Measurements from ENCODE around the gene CDKL1.
"Not testable (repeated sequence)": the region's sequence is repeated elsewhere in the genome, so short reads cannot be mapped to it uniquely, and the experiment has no call there.

CDKL1 gene

DNA sequence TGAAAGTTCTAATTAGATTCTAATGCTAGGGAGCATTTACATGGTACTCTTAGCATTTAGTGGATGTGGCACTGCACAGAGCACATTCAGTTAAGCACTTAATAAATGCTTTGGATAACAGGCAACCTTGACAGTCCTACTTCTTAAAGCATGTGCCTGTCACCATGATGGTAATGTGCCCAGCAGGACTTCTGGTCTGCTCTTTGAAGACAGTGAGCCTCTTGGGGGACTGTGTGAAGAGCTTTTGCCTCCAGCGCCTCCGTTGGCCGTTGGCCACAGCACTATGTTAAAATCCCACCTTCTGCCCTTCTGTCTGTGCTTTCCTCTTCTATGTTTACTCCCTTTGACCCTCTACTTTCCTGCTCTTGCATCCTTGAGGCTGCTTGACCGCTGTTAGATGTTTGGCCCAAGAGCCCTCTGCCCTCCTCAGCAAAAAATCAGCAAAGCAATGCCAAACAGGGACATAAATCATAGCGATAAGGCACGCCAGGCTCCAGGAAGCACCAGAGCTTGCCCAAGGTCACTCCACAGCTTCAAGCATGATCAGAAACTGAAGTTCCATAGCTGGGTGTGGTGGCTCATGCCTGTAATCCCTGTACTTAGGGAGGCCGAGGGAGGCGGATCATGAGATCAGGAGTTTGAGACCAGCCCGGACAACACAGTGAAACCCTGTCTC lies 8.3 kb downstream of the CDKL1 start:
- DNase-seq (ENCODE audit: low read depth in 1 of 2, low spot score in 1 of 2) = no peak

GRCh38 chr14:50387548-50387947 lies 9.1 kb downstream of the CDKL1 start:
- no peak for DNase-seq (ENCODE audit: low read depth in 1 of 2, low spot score in 1 of 2)

DNA sequence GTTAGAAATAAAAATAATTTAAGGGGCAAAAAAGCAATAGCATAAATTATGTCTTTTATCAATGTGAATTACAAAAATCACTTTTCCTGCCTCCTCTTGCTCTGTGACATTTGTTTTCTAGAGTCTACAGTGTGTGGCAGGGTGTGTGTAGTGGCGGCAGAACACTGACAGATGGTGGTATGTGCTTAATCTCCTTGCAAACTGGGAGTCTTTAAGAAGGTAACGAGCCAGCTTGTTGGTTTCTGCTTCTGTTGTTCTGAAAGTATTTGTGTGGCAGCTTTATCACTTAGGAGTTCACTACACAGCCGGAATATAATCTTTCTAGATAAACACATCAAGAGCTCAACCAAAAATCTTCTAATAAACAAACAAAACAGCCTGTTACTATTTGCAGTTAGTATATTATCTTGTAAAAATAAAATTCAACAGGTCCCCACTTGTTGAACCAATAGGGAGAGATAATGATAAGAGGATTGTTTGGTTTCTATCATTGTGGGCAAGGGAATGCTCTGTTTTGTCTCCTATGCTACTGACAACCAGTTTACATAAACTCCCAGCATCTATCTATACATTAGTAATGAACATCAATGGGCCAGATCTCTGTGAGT lies 13.0 kb downstream of the CDKL1 start:
- DNase-seq (ENCODE audit: low read depth in 1 of 2, low spot score in 1 of 2) = no peak

DNA sequence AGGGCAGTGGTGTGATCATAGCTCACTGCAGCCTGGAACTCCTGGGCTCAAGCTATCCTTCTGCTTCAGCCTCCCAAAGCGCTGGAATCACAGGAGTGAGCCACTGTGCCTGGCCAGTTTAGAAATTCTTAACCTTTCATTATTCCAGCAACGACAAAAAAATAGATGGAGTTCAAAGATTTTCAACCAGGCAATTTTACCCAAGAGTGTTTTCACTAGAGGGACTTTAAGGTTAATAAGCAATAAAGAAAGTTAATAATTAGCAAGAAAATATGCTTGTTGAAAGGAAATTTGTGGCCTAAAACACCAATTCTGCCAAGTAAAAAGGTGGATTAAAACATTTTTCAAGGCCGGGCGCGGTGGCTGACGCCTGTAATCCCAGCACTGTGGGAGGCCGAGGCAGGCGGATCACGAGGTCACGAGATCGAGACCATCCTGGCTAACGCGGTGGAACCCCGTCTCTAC lies 14.8 kb downstream of the CDKL1 start:
- DNase-seq (ENCODE audit: low read depth in 1 of 2, low spot score in 1 of 2) = no peak

DNA sequence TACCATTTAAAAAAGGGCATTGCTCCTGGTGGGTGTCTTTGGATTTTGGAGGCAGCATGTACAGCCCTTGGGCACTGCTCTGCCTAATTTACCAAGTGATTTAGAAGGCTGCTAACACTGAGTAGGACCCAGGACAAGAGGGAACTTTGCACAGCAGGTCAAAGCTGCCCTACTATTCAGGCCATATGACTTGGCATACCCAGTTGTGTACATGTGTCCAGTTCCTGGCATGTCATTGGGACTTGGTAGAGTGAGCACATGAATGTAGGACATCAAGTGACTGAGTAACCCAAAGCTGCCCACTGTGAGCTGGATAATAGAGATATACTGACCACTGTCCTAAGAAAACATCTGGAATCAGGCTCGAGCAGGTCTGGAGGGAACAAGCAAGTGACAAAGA lies 15.7 kb downstream of the CDKL1 start:
- DNase-seq (ENCODE audit: low read depth in 1 of 2, low spot score in 1 of 2) = no peak

- DNase-seq (ENCODE audit: low read depth in 1 of 2, low spot score in 1 of 2) = no peak
Observed at GRCh38 chr14:50380455-50380854, 16.2 kb downstream of the CDKL1 start.

- DNase-seq (ENCODE audit: low read depth in 1 of 2, low spot score in 1 of 2) = no peak
Observed at GRCh38 chr14:50379563-50379962, 17.1 kb downstream of the CDKL1 start.

GRCh38 chr14:50377550-50378085 lies 19.1 kb downstream of the CDKL1 start:
- no peak for DNase-seq (ENCODE audit: low read depth in 1 of 2, low spot score in 1 of 2)

DNA sequence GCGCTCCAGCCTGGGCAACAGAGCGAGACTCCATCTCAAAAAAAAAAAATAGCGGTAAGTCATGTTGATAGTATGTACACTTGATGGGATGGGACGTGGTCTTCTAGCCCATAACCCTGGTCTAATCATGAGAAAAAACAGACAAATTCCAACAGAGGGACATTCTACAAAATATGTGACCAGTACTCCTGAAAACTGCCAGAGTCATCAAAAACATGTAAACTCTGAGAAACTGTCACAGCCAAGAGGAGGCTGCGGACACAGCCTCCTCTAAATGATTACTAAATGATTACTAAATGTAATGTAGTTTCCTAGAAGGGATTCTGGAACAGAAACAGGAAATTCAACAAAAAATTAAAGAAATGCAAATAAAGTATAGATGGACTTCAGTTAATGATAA lies 20.9 kb downstream of the CDKL1 start:
- DNase-seq (ENCODE audit: low read depth in 1 of 2, low spot score in 1 of 2) = no peak

GRCh38 chr14:50373959-50374358 lies 22.7 kb downstream of the CDKL1 start:
- no peak for DNase-seq (ENCODE audit: low read depth in 1 of 2, low spot score in 1 of 2)

GRCh38 chr14:50371546-50371945 lies 25.1 kb downstream of the CDKL1 start:
- no peak for DNase-seq (ENCODE audit: low read depth in 1 of 2, low spot score in 1 of 2)

GRCh38 chr14:50366589-50366988 lies 30.1 kb downstream of the CDKL1 start:
- DNase-seq (ENCODE audit: low read depth in 1 of 2, low spot score in 1 of 2) = no peak

DNA sequence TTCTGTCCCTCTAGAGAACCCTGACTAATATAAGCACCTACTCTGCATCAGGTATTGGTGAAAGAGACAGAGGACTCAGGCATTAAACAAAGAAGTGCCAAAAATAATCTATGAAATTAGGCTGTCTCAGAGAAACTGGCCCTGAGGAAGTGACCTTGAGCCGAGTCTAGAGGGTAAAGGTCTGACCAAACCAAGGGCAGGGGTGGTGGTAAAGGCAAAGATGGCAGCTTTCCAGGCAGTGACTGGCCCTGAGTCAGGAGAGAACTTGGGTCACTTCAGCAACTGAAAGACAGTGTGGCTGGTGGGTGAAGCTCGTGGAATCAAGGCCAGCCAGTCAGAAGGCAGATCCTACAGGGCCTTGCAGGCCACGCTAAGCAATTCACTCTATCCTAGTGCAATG lies 30.6 kb downstream of the CDKL1 start:
- no peak for DNase-seq (ENCODE audit: low read depth in 1 of 2, low spot score in 1 of 2)

- not testable (repeated sequence) for DNase-seq (ENCODE audit: low read depth in 1 of 2, low spot score in 1 of 2)
Observed at GRCh38 chr14:50365572-50365971, 31.1 kb downstream of the CDKL1 start.

- no peak for DNase-seq (ENCODE audit: low read depth in 1 of 2, low spot score in 1 of 2)
Observed at GRCh38 chr14:50364792-50365191, 31.9 kb downstream of the CDKL1 start.

- DNase-seq (ENCODE audit: low read depth in 1 of 2, low spot score in 1 of 2) = no peak
Observed at GRCh38 chr14:50363714-50364111, 33.0 kb downstream of the CDKL1 start.

GRCh38 chr14:50362764-50363713 lies 33.6 kb downstream of the CDKL1 start:
- DNase-seq (ENCODE audit: low read depth in 1 of 2, low spot score in 1 of 2) = peak in 1 of 2 donors; percentile 9

DNA sequence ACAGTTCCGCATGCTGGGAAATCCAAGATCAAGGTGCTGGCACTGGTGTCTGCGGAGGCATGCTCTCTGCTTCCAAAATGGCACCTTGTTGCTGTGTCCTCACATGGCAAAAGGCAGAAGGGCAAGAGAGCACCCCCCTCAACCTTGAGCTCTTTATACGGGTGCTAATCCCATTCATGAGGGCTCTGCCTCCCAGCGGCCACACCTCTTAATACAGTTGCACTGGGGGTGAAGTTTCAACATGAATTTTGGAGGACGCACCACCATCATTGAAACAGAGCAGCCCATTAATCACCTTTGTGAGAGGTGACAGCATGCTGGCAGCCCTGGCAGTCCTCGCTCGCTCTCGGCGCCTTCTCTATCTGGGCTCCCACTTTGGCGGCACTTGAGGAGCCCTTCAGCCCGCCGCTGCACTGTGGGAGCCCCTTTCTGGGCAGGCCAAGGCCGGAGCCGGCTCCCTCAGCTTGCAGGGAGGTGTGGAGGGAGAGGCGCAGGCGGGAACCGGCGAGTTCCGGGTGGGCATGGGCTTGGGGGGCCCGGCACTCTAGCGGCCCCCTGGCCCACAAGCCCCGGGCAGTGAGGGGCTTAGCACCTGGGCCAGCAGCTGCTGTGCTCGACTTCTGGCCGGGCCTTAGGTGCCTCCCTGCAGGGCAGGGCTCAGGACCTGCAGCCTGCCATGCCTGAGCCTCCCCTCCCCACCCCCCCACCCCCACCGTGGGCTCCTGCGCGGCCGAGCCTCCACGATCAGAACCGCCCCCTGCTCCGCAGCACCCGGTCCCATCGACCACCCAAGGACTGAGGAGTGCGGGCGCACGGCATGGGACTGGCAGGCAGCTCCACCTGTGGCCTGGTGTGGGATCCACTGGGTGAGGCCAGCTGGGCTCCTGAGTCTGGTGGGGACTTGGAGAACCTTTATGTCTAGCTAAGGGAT lies 34.9 kb downstream of the CDKL1 start:
- not testable (repeated sequence) for DNase-seq (ENCODE audit: low read depth in 1 of 2, low spot score in 1 of 2)

GRCh38 chr14:50360851-50361250 lies 35.8 kb downstream of the CDKL1 start:
- no peak for DNase-seq (ENCODE audit: low read depth in 1 of 2, low spot score in 1 of 2)

GRCh38 chr14:50360093-50360492 lies 36.6 kb downstream of the CDKL1 start:
- no peak for DNase-seq (ENCODE audit: low read depth in 1 of 2, low spot score in 1 of 2)
